HL-60 (cell line): ENCODE measurements around the gene EPB41L2.

ENCODE experiments used
- GABPA ChIP-seq: IDR thresholded peaks from 2 replicates; pipeline ENCODE4 v1.6.1; 2012; ENCODE audit warnings: low read depth
- POLR2AphosphoS5 ChIP-seq: IDR thresholded peaks from 2 replicates; pipeline ENCODE4 v1.6.1; 2012; ENCODE audit warnings: low read depth
- SPI1 ChIP-seq: IDR thresholded peaks from 2 replicates; pipeline ENCODE4 v1.6.1; 2012; ENCODE audit warnings: low read depth, mild to moderate bottlenecking, borderline replicate concordance
- TF ChIP-seq, protein P1 (sequence below): IDR thresholded peaks from one replicate; pipeline ENCODE4 v1.5.1; 2011; ENCODE audit warnings: low read length, control low read depth, inconsistent platforms; ENCODE audit not compliant: insufficient read depth
- TF ChIP-seq, protein P2 (sequence below): IDR thresholded peaks from 2 replicates; pipeline ENCODE4 v1.6.1; 2012; ENCODE audit warnings: low read depth; ENCODE audit not compliant: insufficient replicate concordance

DNA sequence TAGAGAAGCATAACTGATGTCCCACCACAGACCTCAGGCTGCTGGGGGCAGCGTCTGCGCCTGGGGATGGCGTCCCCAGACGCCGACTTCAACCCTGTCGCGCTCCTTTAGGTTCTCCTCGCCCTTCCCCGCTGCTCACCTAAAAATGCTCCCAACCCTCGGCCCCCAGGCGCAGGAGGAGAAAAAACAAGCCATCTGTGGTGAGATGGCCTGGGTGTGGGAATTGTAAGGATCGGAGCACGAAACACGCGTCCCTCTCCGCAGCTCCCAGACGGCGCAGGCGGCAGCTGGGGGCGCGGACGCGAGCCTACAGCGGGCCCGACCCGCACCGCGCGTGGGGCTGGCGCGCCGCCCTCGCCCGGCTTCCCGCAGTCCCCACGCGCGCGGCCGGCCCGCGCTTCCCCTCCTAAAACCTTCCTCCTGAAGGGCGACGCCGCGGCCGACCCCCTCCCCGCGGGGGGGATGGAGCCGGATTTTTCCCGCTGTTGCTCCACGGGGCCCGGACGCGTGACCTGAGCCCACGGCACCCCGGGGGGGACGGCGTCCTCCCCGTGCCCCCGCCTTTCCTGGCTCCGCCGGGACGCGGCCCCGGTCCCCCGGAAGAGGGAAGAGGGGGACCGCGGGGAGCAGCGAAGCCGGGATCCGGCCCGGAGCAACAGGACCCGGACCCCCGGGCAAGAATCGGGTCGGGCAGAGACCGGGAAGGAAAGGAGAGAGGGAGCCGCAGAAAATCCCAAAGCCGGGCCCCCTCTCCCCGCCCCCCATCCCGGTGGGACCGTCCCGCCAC is 611 bp downstream of the EPB41L2 start:
- TF ChIP-seq, protein P1, sequence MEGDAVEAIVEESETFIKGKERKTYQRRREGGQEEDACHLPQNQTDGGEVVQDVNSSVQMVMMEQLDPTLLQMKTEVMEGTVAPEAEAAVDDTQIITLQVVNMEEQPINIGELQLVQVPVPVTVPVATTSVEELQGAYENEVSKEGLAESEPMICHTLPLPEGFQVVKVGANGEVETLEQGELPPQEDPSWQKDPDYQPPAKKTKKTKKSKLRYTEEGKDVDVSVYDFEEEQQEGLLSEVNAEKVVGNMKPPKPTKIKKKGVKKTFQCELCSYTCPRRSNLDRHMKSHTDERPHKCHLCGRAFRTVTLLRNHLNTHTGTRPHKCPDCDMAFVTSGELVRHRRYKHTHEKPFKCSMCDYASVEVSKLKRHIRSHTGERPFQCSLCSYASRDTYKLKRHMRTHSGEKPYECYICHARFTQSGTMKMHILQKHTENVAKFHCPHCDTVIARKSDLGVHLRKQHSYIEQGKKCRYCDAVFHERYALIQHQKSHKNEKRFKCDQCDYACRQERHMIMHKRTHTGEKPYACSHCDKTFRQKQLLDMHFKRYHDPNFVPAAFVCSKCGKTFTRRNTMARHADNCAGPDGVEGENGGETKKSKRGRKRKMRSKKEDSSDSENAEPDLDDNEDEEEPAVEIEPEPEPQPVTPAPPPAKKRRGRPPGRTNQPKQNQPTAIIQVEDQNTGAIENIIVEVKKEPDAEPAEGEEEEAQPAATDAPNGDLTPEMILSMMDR: no peak
- no peak for TF ChIP-seq POLR2AphosphoS5
- no peak for TF ChIP-seq SPI1
- TF ChIP-seq, protein P2, sequence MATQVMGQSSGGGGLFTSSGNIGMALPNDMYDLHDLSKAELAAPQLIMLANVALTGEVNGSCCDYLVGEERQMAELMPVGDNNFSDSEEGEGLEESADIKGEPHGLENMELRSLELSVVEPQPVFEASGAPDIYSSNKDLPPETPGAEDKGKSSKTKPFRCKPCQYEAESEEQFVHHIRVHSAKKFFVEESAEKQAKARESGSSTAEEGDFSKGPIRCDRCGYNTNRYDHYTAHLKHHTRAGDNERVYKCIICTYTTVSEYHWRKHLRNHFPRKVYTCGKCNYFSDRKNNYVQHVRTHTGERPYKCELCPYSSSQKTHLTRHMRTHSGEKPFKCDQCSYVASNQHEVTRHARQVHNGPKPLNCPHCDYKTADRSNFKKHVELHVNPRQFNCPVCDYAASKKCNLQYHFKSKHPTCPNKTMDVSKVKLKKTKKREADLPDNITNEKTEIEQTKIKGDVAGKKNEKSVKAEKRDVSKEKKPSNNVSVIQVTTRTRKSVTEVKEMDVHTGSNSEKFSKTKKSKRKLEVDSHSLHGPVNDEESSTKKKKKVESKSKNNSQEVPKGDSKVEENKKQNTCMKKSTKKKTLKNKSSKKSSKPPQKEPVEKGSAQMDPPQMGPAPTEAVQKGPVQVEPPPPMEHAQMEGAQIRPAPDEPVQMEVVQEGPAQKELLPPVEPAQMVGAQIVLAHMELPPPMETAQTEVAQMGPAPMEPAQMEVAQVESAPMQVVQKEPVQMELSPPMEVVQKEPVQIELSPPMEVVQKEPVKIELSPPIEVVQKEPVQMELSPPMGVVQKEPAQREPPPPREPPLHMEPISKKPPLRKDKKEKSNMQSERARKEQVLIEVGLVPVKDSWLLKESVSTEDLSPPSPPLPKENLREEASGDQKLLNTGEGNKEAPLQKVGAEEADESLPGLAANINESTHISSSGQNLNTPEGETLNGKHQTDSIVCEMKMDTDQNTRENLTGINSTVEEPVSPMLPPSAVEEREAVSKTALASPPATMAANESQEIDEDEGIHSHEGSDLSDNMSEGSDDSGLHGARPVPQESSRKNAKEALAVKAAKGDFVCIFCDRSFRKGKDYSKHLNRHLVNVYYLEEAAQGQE: no peak
- TF ChIP-seq GABPA: no peak
